HL-60 (cell line): ENCODE data around the gene KPNA5.
"Not testable (repeated sequence)": the region's sequence is repeated elsewhere in the genome, so short reads cannot be mapped to it uniquely, and the experiment has no call there.

Source experiments
- DNase-seq, 2 experiments: peaks; one replicate each; pipeline ENCODE4 v3.0.0-alpha.2; 2010 to 2020; ENCODE audit warnings: low read depth in 1 of 2, low spot score in 1 of 2
- H3K27ac ChIP-seq: fragments of 250-450 bp; sonication (Bioruptor Pico); replicated peaks from 2 replicates; pipeline ENCODE4 v1.5.1; 2020; ENCODE audit warnings: mild to moderate bottlenecking, moderate library complexity
- H3K27me3 ChIP-seq: fragments of 250-450 bp; sonication (Bioruptor Pico); 2 replicates; pipeline ENCODE4 v1.5.1; 2021; ENCODE audit warnings: mild to moderate bottlenecking, moderate library complexity; ENCODE audit not compliant: insufficient read depth, poor library complexity, severe bottlenecking
- H3K4me3 ChIP-seq: replicated peaks from 2 replicates; pipeline ENCODE4 v1.5.1; 2011; ENCODE audit warnings: mild to moderate bottlenecking, control low read depth, low read length; ENCODE audit not compliant: insufficient read depth
- GABPA ChIP-seq: IDR thresholded peaks from 2 replicates; pipeline ENCODE4 v1.6.1; 2012; ENCODE audit warnings: low read depth
- POLR2AphosphoS5 ChIP-seq: IDR thresholded peaks from 2 replicates; pipeline ENCODE4 v1.6.1; 2012; ENCODE audit warnings: low read depth
- REST ChIP-seq: IDR thresholded peaks from 2 replicates; pipeline ENCODE4 v1.6.1; 2012; ENCODE audit warnings: low read depth; ENCODE audit not compliant: insufficient replicate concordance
- SPI1 ChIP-seq: IDR thresholded peaks from 2 replicates; pipeline ENCODE4 v1.6.1; 2012; ENCODE audit warnings: low read depth, mild to moderate bottlenecking, borderline replicate concordance
- TF ChIP-seq, protein P1 (sequence below): IDR thresholded peaks from one replicate; pipeline ENCODE4 v1.5.1; 2011; ENCODE audit warnings: low read length, control low read depth, inconsistent platforms; ENCODE audit not compliant: insufficient read depth

KPNA5 gene

DNA sequence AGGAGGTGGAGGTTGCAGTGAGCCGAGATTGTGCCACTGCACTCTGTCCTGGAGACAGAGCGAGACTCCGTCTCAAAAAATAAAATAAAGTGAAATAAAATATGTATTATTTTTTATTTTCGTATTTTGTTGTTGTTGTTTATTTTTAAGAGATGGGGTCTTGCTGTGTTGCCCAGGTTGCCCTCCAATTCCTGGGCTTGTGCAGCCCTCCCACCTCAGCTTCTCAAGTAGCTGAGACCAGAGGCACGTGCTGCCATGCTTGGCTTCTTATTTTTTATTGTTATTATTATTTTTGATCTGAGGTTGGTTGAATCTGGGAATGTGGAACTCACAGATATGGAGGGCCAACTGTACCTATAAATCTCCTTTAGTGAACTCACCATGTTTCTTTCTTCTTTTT lies 10.1 kb downstream of the KPNA5 start:
- no peak for DNase-seq
- Histone ChIP-seq H3K27me3 (no peaks in the 10 kb centered on the region), H3K4me3 (no peak overlapping the region), H3K27ac (no peak overlapping the region)
- TF ChIP-seq, protein P1, sequence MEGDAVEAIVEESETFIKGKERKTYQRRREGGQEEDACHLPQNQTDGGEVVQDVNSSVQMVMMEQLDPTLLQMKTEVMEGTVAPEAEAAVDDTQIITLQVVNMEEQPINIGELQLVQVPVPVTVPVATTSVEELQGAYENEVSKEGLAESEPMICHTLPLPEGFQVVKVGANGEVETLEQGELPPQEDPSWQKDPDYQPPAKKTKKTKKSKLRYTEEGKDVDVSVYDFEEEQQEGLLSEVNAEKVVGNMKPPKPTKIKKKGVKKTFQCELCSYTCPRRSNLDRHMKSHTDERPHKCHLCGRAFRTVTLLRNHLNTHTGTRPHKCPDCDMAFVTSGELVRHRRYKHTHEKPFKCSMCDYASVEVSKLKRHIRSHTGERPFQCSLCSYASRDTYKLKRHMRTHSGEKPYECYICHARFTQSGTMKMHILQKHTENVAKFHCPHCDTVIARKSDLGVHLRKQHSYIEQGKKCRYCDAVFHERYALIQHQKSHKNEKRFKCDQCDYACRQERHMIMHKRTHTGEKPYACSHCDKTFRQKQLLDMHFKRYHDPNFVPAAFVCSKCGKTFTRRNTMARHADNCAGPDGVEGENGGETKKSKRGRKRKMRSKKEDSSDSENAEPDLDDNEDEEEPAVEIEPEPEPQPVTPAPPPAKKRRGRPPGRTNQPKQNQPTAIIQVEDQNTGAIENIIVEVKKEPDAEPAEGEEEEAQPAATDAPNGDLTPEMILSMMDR = no peak
- TF ChIP-seq GABPA (no peak), REST (no peak), SPI1 (no peak), POLR2AphosphoS5 (no peak)

- H3K4me3 ChIP-seq, H3K27ac ChIP-seq, H3K27me3 ChIP-seq, DNase-seq: not testable (repeated sequence)
Measured at GRCh38 chr6:116692873-116693272, 11.9 kb downstream of the KPNA5 start.

DNA sequence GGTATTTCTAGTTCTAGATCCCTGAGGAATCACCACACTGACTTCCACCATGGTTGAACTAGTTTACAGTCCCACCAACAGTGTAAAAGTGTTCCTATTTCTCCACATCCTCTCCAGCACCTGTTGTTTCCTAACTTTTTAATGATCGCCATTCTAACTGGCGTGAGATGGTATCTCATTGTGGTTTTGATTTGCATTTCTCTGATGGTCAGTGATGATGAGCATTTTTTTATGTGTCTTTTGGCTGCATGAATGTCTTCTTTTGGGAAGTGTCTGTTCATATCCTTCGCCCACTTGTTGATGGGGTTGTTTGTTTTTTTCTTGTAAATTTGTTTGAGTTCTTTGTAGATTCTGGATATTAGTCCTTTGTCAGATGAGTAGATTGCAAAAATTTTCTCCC lies 12.3 kb downstream of the KPNA5 start:
- H3K27ac ChIP-seq, H3K27me3 ChIP-seq, DNase-seq, H3K4me3 ChIP-seq: not testable (repeated sequence)

DNA sequence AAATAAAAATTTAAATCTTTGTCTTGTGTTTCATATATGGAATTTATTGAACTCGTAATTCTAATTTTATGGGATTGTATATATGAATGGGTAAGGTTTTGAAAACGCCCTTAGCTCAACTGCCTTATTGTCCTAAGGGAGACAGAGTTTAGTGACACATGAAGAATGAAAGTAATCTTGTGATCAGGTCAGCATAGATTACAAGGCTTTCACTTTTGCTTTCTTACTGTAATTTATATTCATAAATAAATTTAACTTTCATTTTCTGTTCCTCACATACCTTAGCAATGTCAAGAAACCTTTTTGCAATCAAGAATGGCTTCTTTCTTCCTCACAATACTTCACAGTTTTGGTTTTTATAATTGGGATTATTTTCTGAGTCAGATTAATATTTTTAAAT lies 14.4 kb downstream of the KPNA5 start:
- Histone ChIP-seq H3K27ac (no peak overlapping the region), H3K4me3 (no peak overlapping the region), H3K27me3 (no peaks in the 10 kb centered on the region)
- no peak for TF ChIP-seq POLR2AphosphoS5
- TF ChIP-seq, protein P1 = no peak
- DNase-seq = no peak

DNA sequence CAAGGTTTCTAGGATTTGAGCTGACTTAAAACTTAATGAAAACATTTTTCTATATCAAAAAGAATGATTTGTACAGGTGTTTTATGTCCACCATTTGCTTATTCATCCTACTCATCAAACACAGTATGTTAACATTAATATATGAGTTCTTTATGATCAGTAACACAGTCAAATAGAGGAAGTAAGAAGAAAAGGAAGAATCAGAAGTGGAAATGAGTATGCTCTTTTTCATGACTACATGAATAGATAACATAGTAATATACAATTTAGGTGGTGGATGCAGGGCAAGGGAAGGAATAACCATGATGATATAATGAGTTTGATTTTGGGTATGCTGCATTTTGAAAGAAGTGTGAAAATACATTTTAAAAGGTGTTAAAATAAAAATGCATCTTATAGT lies 16.5 kb downstream of the KPNA5 start:
- TF ChIP-seq POLR2AphosphoS5 (no peak), REST (no peak), SPI1 (no peak), GABPA (no peak)
- TF ChIP-seq, protein P1 = no peak
- DNase-seq = no peak
- no peak overlapping the region for H3K27ac ChIP-seq

GRCh38 chr6:116703888-116704287 lies 22.9 kb downstream of the KPNA5 start:
- H3K4me3 ChIP-seq, H3K27me3 ChIP-seq, H3K27ac ChIP-seq, DNase-seq: not testable (repeated sequence)

More for the DNA sequence above, 16.5 kb downstream of the KPNA5 start:
- Histone ChIP-seq H3K4me3 (no peak overlapping the region), H3K27me3 (no peaks in the 10 kb centered on the region)
